Progenitor cell of endocrine pancreas (in vitro differentiated cells): Measurements from ENCODE around the gene AGPAT2. TPM values are rescaled to one million over a fixed set of nuclear protein-coding genes. Genes with fewer than 3 reads are reported as not detected.

Experiments used
- DNase-seq: peaks from one replicate; pipeline ENCODE4 v3.0.0; 2021; ENCODE audit warnings: low spot score; ENCODE audit not compliant: unreplicated experiment
- H3K27ac Mint-ChIP-seq: 2 replicates; pipeline ENCODE4 v1.8.0; 2021; ENCODE audit warnings: mild to moderate bottlenecking, moderate library complexity, mixed read lengths
- H3K27me3 Mint-ChIP-seq: 2 replicates; pipeline ENCODE4 v1.8.0; 2021; ENCODE audit warnings: mixed read lengths
- H3K36me3 Mint-ChIP-seq: 2 replicates; pipeline ENCODE4 v1.8.0; 2022; ENCODE audit warnings: mixed read lengths; ENCODE audit not compliant: insufficient read depth
- H3K4me1 Mint-ChIP-seq: 2 replicates; pipeline ENCODE4 v1.8.0; 2021; ENCODE audit warnings: low read depth, mixed read lengths
- H3K4me3 Mint-ChIP-seq: 2 replicates; pipeline ENCODE4 v1.8.0; 2021; ENCODE audit warnings: low read depth, mild to moderate bottlenecking, moderate library complexity, mixed read lengths
- H3K9me3 Mint-ChIP-seq: 2 replicates; pipeline ENCODE4 v1.8.0; 2021; ENCODE audit warnings: low read depth, mixed read lengths
- CTCF ChIP-seq: fragments of 200-600 bp; sonication (generic); IDR thresholded peaks from one replicate; pipeline ENCODE4 v1.5.0; 2021; ENCODE audit warnings: antibody characterized with exemption, mild to moderate bottlenecking; ENCODE audit not compliant: unreplicated experiment
- total RNA-seq: library from RNA; stranded (reverse); gene quantifications from 2 replicates; pipeline ENCODE4 v1.2.1, GENCODE V29; 2021

Gene AGPAT2
- total RNA-seq, 1 donor from 2014 or later = 28.0 TPM

GRCh38 chr9:136732444-136733178 lies 45.4 kb upstream of the AGPAT2 start:
- no peaks in the 10 kb centered on the region for H3K9me3 Mint-ChIP-seq
- H3K27me3 Mint-ChIP-seq = peaks cover 17% of the 10 kb centered on the region
- peak overlapping the region; percentile 2 for H3K27ac Mint-ChIP-seq
- H3K36me3 Mint-ChIP-seq = no peaks in the 10 kb centered on the region
- H3K4me3 Mint-ChIP-seq = no peak overlapping the region
- TF ChIP-seq CTCF = no peak
- peaks cover 1% of the 10 kb centered on the region for H3K4me1 Mint-ChIP-seq
- no peak for DNase-seq

- Mint-ChIP-seq H3K27me3 (peaks cover 17% of the 10 kb centered on the region), H3K9me3 (no peaks in the 10 kb centered on the region), H3K4me1 (peaks cover 19% of the 10 kb centered on the region), H3K4me3 (peak overlapping the region; percentile 53), H3K27ac (no peak overlapping the region), H3K36me3 (peaks cover 4% of the 10 kb centered on the region)
- DNase-seq = no peak
- TF ChIP-seq CTCF = no peak
Measured at GRCh38 chr9:136729926-136730325, 42.7 kb upstream of the AGPAT2 start.

- peaks cover 17% of the 10 kb centered on the region for H3K27me3 Mint-ChIP-seq
- H3K9me3 Mint-ChIP-seq = no peaks in the 10 kb centered on the region
- no peak for DNase-seq
- peak overlapping the region; percentile 53 for H3K4me3 Mint-ChIP-seq
- H3K36me3 Mint-ChIP-seq = peaks cover 6% of the 10 kb centered on the region
- no peak overlapping the region for H3K27ac Mint-ChIP-seq
- no peak for TF ChIP-seq CTCF
- H3K4me1 Mint-ChIP-seq = peaks cover 21% of the 10 kb centered on the region
Measured at GRCh38 chr9:136729144-136729543, 41.9 kb upstream of the AGPAT2 start.

- Mint-ChIP-seq H3K27ac (no peak overlapping the region), H3K27me3 (peaks cover 17% of the 10 kb centered on the region), H3K9me3 (no peaks in the 10 kb centered on the region), H3K4me1 (peaks cover 21% of the 10 kb centered on the region), H3K4me3 (peak overlapping the region; percentile 64), H3K36me3 (peaks cover 10% of the 10 kb centered on the region)
- no peak for DNase-seq
- no peak for TF ChIP-seq CTCF
Measured at GRCh38 chr9:136728548-136729123, 41.4 kb upstream of the AGPAT2 start.

GRCh38 chr9:136728080-136728547 lies 40.9 kb upstream of the AGPAT2 start:
- peak; percentile 88 for DNase-seq
- H3K36me3 Mint-ChIP-seq = peaks cover 12% of the 10 kb centered on the region
- peaks cover 17% of the 10 kb centered on the region for H3K27me3 Mint-ChIP-seq
- peak; percentile 94 for TF ChIP-seq CTCF
- H3K27ac Mint-ChIP-seq = no peak overlapping the region
- no peaks in the 10 kb centered on the region for H3K9me3 Mint-ChIP-seq
- H3K4me3 Mint-ChIP-seq = peak overlapping the region; percentile 85
- H3K4me1 Mint-ChIP-seq = peaks cover 21% of the 10 kb centered on the region
